Stomach (tissue), 9 donors: ENCODE results near the gene AMIGO1. TPM values are rescaled to one million over a fixed set of nuclear protein-coding genes. Genes with fewer than 3 reads are reported as not detected.

Experiments
- DNase-seq, 2 donors: peaks; one replicate each; pipeline versions ENCODE4 v3.0.0 to v3.0.0-alpha.2; 2013 to 2019
- H3K27ac ChIP-seq, 5 donors: fragments of 200-600 bp in 4 of 5; sonication (generic) in 4 of 5; one replicate each; pipeline ENCODE4 v1.5.1; 2013 to 2019; ENCODE audit warnings: mild to moderate bottlenecking in 1 of 5, moderate library complexity in 1 of 5
- H3K27me3 ChIP-seq, 3 donors: fragments of 200-600 bp; sonication (generic); one replicate each; pipeline ENCODE4 v1.5.1; 2017 to 2019; ENCODE audit warnings: mixed run types in 1 of 3
- H3K36me3 ChIP-seq, 4 donors: fragments of 200-600 bp; sonication (generic); 1 replicate in 3 of 4; 2 replicates in 1 of 4; pipeline ENCODE4 v1.5.1; 2016 to 2019
- H3K4me1 ChIP-seq, 4 donors: fragments of 200-600 bp; sonication (generic); one replicate each; pipeline ENCODE4 v1.5.1; 2016 to 2019
- H3K4me3 ChIP-seq, 4 donors: fragments of 200-600 bp; sonication (generic) in 3 of 4; one replicate each; pipeline ENCODE4 v1.5.1; 2016 to 2019; ENCODE audit warnings: mild to moderate bottlenecking in 1 of 4
- H3K9me3 ChIP-seq, 4 donors: fragments of 200-600 bp; sonication (generic); one replicate each; pipeline ENCODE4 v1.5.1; 2016 to 2019
- CTCF ChIP-seq, 7 experiments: fragments of 450-650 bp in 4 of 7; fragments of 200-600 bp in 3 of 7; sonication (generic) in 3 of 7; IDR thresholded peaks; one replicate each; pipeline ENCODE4 v1.5.1; 2016 to 2019; ENCODE audit warnings: antibody characterized with exemption in 7 of 7, control low read depth in 2 of 7, mild to moderate bottlenecking in 1 of 7
- EP300 ChIP-seq: sonication (generic); formaldehyde crosslinking; IDR thresholded peaks from one replicate; pipeline ENCODE4 v1.6.1; 2017; ENCODE audit warnings: antibody characterized with exemption
- POLR2A ChIP-seq, 4 donors: fragments of 450-650 bp; IDR thresholded peaks; one replicate each; pipeline ENCODE4 v1.6.1; 2016; ENCODE audit warnings: antibody characterized with exemption in 4 of 4, control low read depth in 2 of 4, mild to moderate bottlenecking in 1 of 4, moderate library complexity in 1 of 4
- POLR2AphosphoS5 ChIP-seq, 3 donors: sonication (generic); formaldehyde crosslinking; IDR thresholded peaks; one replicate each; pipeline ENCODE4 v1.6.1; 2016; ENCODE audit warnings: antibody characterized with exemption in 3 of 3
- WGBS, 5 donors: extraction: QIAGEN DNeasy Blood & Tissue Kit in 3 of 5; methylation state at CpG; one replicate each; pipeline versions ENCODE4 v1.1.5 to v1.1.7; 2013 to 2018; 5-methylcytosine and 5-hydroxymethylcytosine counted together
- intact Hi-C: fragments of 100-400 bp; cut with DNase I; formaldehyde crosslinking; loops from one replicate; pipeline ENCODE4 v1.15.1; 2023; ENCODE audit warnings: low total_unique reads
- polyA plus RNA-seq, 3 donors: library from polyadenylated mRNA; stranded (reverse); fragments of 200-250 nt; gene quantifications; one replicate each; pipeline ENCODE4 v1.2.3, GENCODE V29; 2013
- total RNA-seq, 5 donors: library from RNA; depleted of rRNA; stranded (reverse); fragments of >200 nt; gene quantifications; one replicate each; pipeline versions ENCODE4 v1.1.0 to v1.2.3, GENCODE V29; 2014 to 2016
- donor health status: healthy with polysubstance abuse.
- donor health status: Bipolar disorder and iron deficiency.
- donor health status: healthy.

AMIGO1 gene
- total and polyA plus RNA-seq, 8 donors: 1.3 to 25.7 (median 2.2) TPM

GRCh38 chr1:109521002-109521951 lies 11.8 kb upstream of the AMIGO1 start:
- Histone ChIP-seq H3K4me1 (no peaks in the 10 kb centered on the region), H3K27ac (no peak overlapping the region), H3K36me3 (no peaks in the 10 kb centered on the region), H3K9me3 (no peaks in the 10 kb centered on the region), H3K4me3 (no peak overlapping the region), H3K27me3 (peaks cover 0 to 7% (median 0%) of the 10 kb centered on the region in 3 donors)
- DNase-seq: peak in 1 of 2 donors; percentile 44
- WGBS, 5 donors: 48 to 61% (median 53%) methylated on average over 14 of the region's 14 CpGs
- TF ChIP-seq POLR2A (IDR thresholded peaks at IDR 0.05) (no peak), EP300 (no peak), POLR2AphosphoS5 (IDR thresholded peaks at IDR 0.05) (no peak), CTCF (IDR thresholded peaks at IDR 0.05) (no peak)
- intact Hi-C loops: no loop called here

- no peak for DNase-seq
- no peaks in the 10 kb centered on the region for H3K36me3 ChIP-seq
- no peaks in the 10 kb centered on the region for H3K9me3 ChIP-seq
- intact Hi-C loops: no loop called here
- H3K4me1 ChIP-seq: no peaks in the 10 kb centered on the region
- 81 to 89% (median 85%) methylated on average over 5 of the region's 5 CpGs for WGBS, 5 donors
- no peak overlapping the region for H3K27ac ChIP-seq
- TF ChIP-seq POLR2A (IDR thresholded peaks at IDR 0.05): no peak
- no peak overlapping the region for H3K4me3 ChIP-seq
- H3K27me3 ChIP-seq: peaks cover 0 to 7% (median 0%) of the 10 kb centered on the region in 3 donors
Measured at GRCh38 chr1:109517337-109517736, 7.8 kb upstream of the AMIGO1 start.

- 44 to 84% (median 50%) methylated on average over 5 of the region's 5 CpGs for WGBS, 5 donors
- H3K27ac ChIP-seq: no peak overlapping the region
- no peaks in the 10 kb centered on the region for H3K36me3 ChIP-seq
- no peaks in the 10 kb centered on the region for H3K9me3 ChIP-seq
- no peaks in the 10 kb centered on the region for H3K4me1 ChIP-seq
- intact Hi-C loops: no loop called here
- peak in 1 of 2 donors; percentile 54 for DNase-seq
- no peak overlapping the region for H3K4me3 ChIP-seq
- H3K27me3 ChIP-seq: peaks cover 0 to 7% (median 0%) of the 10 kb centered on the region in 3 donors
- TF ChIP-seq POLR2A (IDR thresholded peaks at IDR 0.05) (no peak), CTCF (IDR thresholded peaks at IDR 0.05) (no peak)
Measured at GRCh38 chr1:109516872-109517271, 7.3 kb upstream of the AMIGO1 start.

GRCh38 chr1:109514846-109515245 lies 5.3 kb upstream of the AMIGO1 start:
- TF ChIP-seq POLR2A (IDR thresholded peaks at IDR 0.05) (no peak), EP300 (no peak), POLR2AphosphoS5 (IDR thresholded peaks at IDR 0.05) (no peak)
- H3K4me1 ChIP-seq: peaks cover 6 to 11% (median 7%) of the 10 kb centered on the region in 4 donors
- H3K27me3 ChIP-seq: no peaks in the 10 kb centered on the region
- no peak overlapping the region for H3K27ac ChIP-seq
- no peak for DNase-seq
- no peaks in the 10 kb centered on the region for H3K36me3 ChIP-seq
- intact Hi-C loops: no loop called here
- H3K9me3 ChIP-seq: no peaks in the 10 kb centered on the region
- H3K4me3 ChIP-seq: no peak overlapping the region
- WGBS, 5 donors: 45 to 56% (median 51%) methylated on average over 3 of the region's 3 CpGs

- H3K4me3 ChIP-seq: no peak overlapping the region
- H3K27ac ChIP-seq: no peak overlapping the region
- H3K9me3 ChIP-seq: no peaks in the 10 kb centered on the region
- H3K36me3 ChIP-seq: no peaks in the 10 kb centered on the region
- H3K27me3 ChIP-seq: no peaks in the 10 kb centered on the region
- TF ChIP-seq POLR2AphosphoS5 (IDR thresholded peaks at IDR 0.05) (no peak), EP300 (no peak), POLR2A (IDR thresholded peaks at IDR 0.05) (no peak), CTCF (IDR thresholded peaks at IDR 0.05) (no peak)
- DNase-seq: no peak
- H3K4me1 ChIP-seq: peaks cover 14 to 23% (median 19%) of the 10 kb centered on the region in 4 donors
- 72 to 81% (median 76%) methylated on average over 2 of the region's 2 CpGs for WGBS, 5 donors
- intact Hi-C loops: no loop called here
Measured at GRCh38 chr1:109513110-109513710, 3.7 kb upstream of the AMIGO1 start.
